ENCODE measurements around the gene SETD4. TPM values are rescaled to one million over a fixed set of nuclear protein-coding genes. Genes with fewer than 3 reads are reported as not detected.

SETD4 gene
- total and polyA plus RNA-seq, 7 donors: 4.8 to 19.9 (median 14.3) TPM

GRCh38 chr21:36053715-36054062 is 6.6 kb downstream of the SETD4 start:
- intact Hi-C loops (cut with DNase I): no loop called here
- H3K4me1 ChIP-seq: peaks cover 0 to 9% (median 6%) of the 10 kb centered on the region in 4 donors
- peaks cover 33 to 100% (median 39%) of the 10 kb centered on the region in 4 donors for H3K36me3 ChIP-seq
- no peaks in the 10 kb centered on the region for H3K9me3 ChIP-seq
- H3K4me3 ChIP-seq: no peak overlapping the region
- 87 to 89% methylated on average over 3 of the region's 3 CpGs for WGBS, 2 donors
- no peak for TF ChIP-seq EP300 (IDR thresholded peaks at IDR 0.05)
- TF ChIP-seq POLR2A (IDR thresholded peaks at IDR 0.05): no peak
- no peak for TF ChIP-seq CTCF (IDR thresholded peaks at IDR 0.05)
- TF ChIP-seq POLR2AphosphoS5 (IDR thresholded peaks at IDR 0.05): no peak
- H3K27ac ChIP-seq: no peak overlapping the region
- no peak for DNase-seq
- no peaks in the 10 kb centered on the region for H3K27me3 ChIP-seq

- intact Hi-C loops (cut with DNase I): no loop called here
- peaks cover 28 to 100% (median 42%) of the 10 kb centered on the region in 4 donors for H3K36me3 ChIP-seq
- 86 to 88% methylated on average over 10 of the region's 10 CpGs for WGBS, 2 donors
These were observed 7.2 kb downstream of the SETD4 start for GRCh38 chr21:36052860-36053714.

GRCh38 chr21:36048357-36048756 is 12.0 kb downstream of the SETD4 start:
- H3K27ac ChIP-seq: no peak overlapping the region
- WGBS, 2 donors: 93 to 97% methylated on average over 7 of the region's 7 CpGs

More at GRCh38 chr21:36052860-36053714, 7.2 kb downstream of the SETD4 start:
- TF ChIP-seq EP300 (IDR thresholded peaks at IDR 0.05) (no peak), POLR2A (IDR thresholded peaks at IDR 0.05) (no peak), POLR2AphosphoS5 (IDR thresholded peaks at IDR 0.05) (no peak), CTCF (IDR thresholded peaks at IDR 0.05) (no peak)
- Histone ChIP-seq H3K27ac (no peak overlapping the region), H3K4me3 (no peak overlapping the region), H3K9me3 (no peaks in the 10 kb centered on the region), H3K4me1 (peaks cover 0 to 3% (median 2%) of the 10 kb centered on the region in 4 donors), H3K27me3 (no peaks in the 10 kb centered on the region)
- no peak for DNase-seq

GRCh38 chr21:36047139-36047538 is 13.2 kb downstream of the SETD4 start:
- DNase-seq: no peak
- Histone ChIP-seq H3K27ac (no peak overlapping the region), H3K4me1 (no peaks in the 10 kb centered on the region), H3K36me3 (peaks cover 10 to 99% (median 45%) of the 10 kb centered on the region in 4 donors), H3K9me3 (no peaks in the 10 kb centered on the region), H3K4me3 (no peak overlapping the region), H3K27me3 (no peaks in the 10 kb centered on the region)
- intact Hi-C loops (cut with DNase I): no loop called here
- WGBS, 2 donors: 79 to 84% methylated on average over 7 of the region's 7 CpGs
- TF ChIP-seq POLR2A (IDR thresholded peaks at IDR 0.05) (no peak), EP300 (IDR thresholded peaks at IDR 0.05) (no peak), CTCF (IDR thresholded peaks at IDR 0.05) (no peak)

More at GRCh38 chr21:36048357-36048756, 12.0 kb downstream of the SETD4 start:
- H3K9me3 ChIP-seq: no peaks in the 10 kb centered on the region
- H3K4me3 ChIP-seq: no peak overlapping the region
- TF ChIP-seq POLR2AphosphoS5 (IDR thresholded peaks at IDR 0.05) (no peak), EP300 (IDR thresholded peaks at IDR 0.05) (no peak), CTCF (IDR thresholded peaks at IDR 0.05) (no peak), POLR2A (IDR thresholded peaks at IDR 0.05) (no peak)
- H3K4me1 ChIP-seq: no peaks in the 10 kb centered on the region
- intact Hi-C loops (cut with DNase I): no loop called here
- peaks cover 16 to 99% (median 47%) of the 10 kb centered on the region in 4 donors for H3K36me3 ChIP-seq
- no peak for DNase-seq
- H3K27me3 ChIP-seq: no peaks in the 10 kb centered on the region
